Thyroid gland (tissue), 4 donors: ENCODE measurements around the gene SMURF2.

ENCODE experiments used
- CTCF ChIP-seq, 6 experiments: fragments of 200-600 bp in 3 of 6; fragments of 450-650 bp in 3 of 6; sonication (generic) in 3 of 6; IDR thresholded peaks; one replicate each; pipeline ENCODE4 v1.5.1; 2016 to 2019; ENCODE audit warnings: antibody characterized with exemption in 6 of 6, mild to moderate bottlenecking in 2 of 6, inconsistent platforms in 1 of 6, moderate library complexity in 1 of 6
- POLR2A ChIP-seq, 2 donors: fragments of 450-650 bp; IDR thresholded peaks; one replicate each; pipeline ENCODE4 v1.6.1; 2017; ENCODE audit warnings: antibody characterized with exemption in 2 of 2, mild to moderate bottlenecking in 2 of 2, moderate library complexity in 1 of 2

- TF ChIP-seq POLR2A (IDR thresholded peaks at IDR 0.05) (no peak), CTCF (IDR thresholded peaks at IDR 0.05) (no peak)
Observed at GRCh38 chr17:64591944-64592343, 70.2 kb downstream of the SMURF2 start.
